BLaER1 (cell line): ENCODE data around the gene PTPRN2.

Source experiments
- H3K27ac ChIP-seq: shearing (Covaris generic); formaldehyde crosslinking; 2 replicates; pipeline ENCODE4 v1.8.1; 2022
- H3K27me3 ChIP-seq: shearing (Covaris generic); formaldehyde crosslinking; 2 replicates; pipeline ENCODE4 v1.8.1; 2022
- H3K36me3 ChIP-seq: shearing (Covaris generic); formaldehyde crosslinking; 2 replicates; pipeline ENCODE4 v1.8.1; 2022
- H3K4me1 ChIP-seq: shearing (Covaris generic); formaldehyde crosslinking; 2 replicates; pipeline ENCODE4 v1.8.1; 2022
- H3K4me2 ChIP-seq: shearing (Covaris generic); formaldehyde crosslinking; 2 replicates; pipeline ENCODE4 v1.8.1; 2022
- H3K4me3 ChIP-seq: shearing (Covaris generic); formaldehyde crosslinking; 2 replicates; pipeline ENCODE4 v1.8.1; 2022
- H3K9ac ChIP-seq: shearing (Covaris generic); formaldehyde crosslinking; 2 replicates; pipeline ENCODE4 v1.8.1; 2022
- H3K9me3 ChIP-seq: shearing (Covaris generic); formaldehyde crosslinking; 2 replicates; pipeline ENCODE4 v1.8.1; 2022
- H4K20me1 ChIP-seq: shearing (Covaris generic); formaldehyde crosslinking; 2 replicates; pipeline ENCODE4 v1.8.1; 2022
- Cebpa-rat ChIP-seq: shearing (Covaris generic); IDR thresholded peaks from 2 replicates; pipeline ENCODE4 v1.8.1; 2022

Gene PTPRN2

DNA sequence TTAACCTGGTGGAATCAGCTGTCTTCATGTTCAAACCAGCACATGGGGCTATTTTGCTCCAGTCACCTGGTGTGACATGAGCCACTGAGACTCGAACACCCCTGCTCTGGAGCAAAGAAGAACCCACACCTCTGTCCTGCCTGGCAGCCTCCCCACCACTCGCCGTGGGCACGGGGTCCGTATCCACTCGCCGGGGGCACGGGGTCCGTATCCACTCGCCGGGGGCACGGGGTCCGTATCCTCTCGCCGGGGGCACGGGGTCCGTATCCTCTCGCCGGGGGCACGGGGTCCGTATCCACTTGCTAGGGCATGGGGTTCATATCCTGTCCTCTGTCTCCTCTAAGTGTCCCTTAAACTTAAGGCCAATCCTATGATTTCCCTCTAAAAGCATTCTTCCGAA lies 558.7 kb downstream of the PTPRN2 start:
- peaks cover 10% of the 10 kb centered on the region for H3K9me3 ChIP-seq
- H3K36me3 ChIP-seq = no peaks in the 10 kb centered on the region
- H3K4me3 ChIP-seq = no peak overlapping the region
- H3K27ac ChIP-seq = no peak overlapping the region
- no peaks in the 10 kb centered on the region for H4K20me1 ChIP-seq
- H3K4me1 ChIP-seq = peaks cover 27% of the 10 kb centered on the region
- no peak overlapping the region for H3K4me2 ChIP-seq
- no peaks in the 10 kb centered on the region for H3K27me3 ChIP-seq
- TF ChIP-seq Cebpa-rat = no peak
- H3K9ac ChIP-seq = no peak overlapping the region

DNA sequence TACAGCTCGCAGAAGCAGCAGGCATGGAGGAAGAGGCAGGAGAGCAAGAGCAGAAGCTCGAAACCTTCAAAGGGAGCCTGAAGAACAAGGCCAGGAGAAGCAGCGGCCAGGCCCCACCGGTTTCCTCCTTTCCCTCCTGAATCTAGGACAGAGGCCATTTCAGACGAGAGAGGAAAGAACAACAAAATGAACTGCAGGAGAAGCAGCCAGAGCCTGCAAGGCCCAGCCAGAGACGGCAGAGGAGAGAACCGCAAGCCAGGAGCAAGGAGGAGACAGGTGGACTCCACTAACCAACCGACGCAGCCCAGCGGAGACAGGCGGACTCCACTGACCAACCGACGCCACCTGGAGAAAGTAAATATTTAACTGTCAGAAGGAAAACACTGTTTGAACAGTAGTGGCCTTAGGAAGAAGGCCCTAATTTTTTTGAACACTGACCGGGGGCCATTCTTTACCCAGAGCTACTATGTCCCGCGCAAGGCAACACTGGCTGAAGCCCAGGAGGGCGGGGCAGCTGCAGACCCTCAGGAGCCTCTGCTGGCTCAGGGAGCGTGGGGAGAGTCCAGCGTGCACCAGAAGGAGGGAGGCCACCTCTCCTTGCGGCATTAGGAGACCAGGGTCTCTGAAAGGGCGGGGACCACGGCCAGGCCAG lies 559.2 kb downstream of the PTPRN2 start:
- TF ChIP-seq Cebpa-rat = no peak
- no peak overlapping the region for H3K9ac ChIP-seq
- no peak overlapping the region for H3K4me2 ChIP-seq
- H3K4me1 ChIP-seq = peaks cover 33% of the 10 kb centered on the region
- no peaks in the 10 kb centered on the region for H3K36me3 ChIP-seq
- H4K20me1 ChIP-seq = no peaks in the 10 kb centered on the region
- H3K9me3 ChIP-seq = peaks cover 4% of the 10 kb centered on the region
- H3K4me3 ChIP-seq = no peak overlapping the region
- H3K27me3 ChIP-seq = no peaks in the 10 kb centered on the region
- no peak overlapping the region for H3K27ac ChIP-seq

DNA sequence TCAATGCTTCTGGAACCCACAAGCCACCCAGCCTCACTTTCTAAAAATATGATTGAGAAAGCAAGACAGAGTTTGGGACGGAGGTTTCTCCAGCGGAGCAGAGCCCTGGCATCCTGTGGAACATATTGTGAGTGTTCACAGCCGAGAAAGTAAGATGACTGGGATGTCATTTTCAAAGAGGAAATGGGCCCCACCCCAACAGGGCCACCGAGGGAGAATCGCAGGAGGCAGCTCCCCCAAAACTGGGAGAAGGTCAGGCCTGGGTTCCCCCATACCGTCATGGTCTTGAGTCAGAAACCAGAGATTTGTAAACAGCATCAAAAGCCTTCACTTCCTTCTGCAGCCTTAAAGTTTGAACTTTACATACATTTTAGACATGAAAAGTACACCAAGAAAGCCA lies 560.0 kb downstream of the PTPRN2 start:
- Histone ChIP-seq H3K4me3 (no peak overlapping the region), H3K9ac (no peak overlapping the region), H3K4me2 (peak overlapping the region; percentile 53), H3K9me3 (no peaks in the 10 kb centered on the region), H3K4me1 (peaks cover 34% of the 10 kb centered on the region), H3K27ac (0 out of 2 replicates have a peak overlapping the region, but pooled peaks have one; percentile 26), H3K27me3 (no peaks in the 10 kb centered on the region), H4K20me1 (no peaks in the 10 kb centered on the region), H3K36me3 (no peaks in the 10 kb centered on the region)
- no peak for TF ChIP-seq Cebpa-rat

DNA sequence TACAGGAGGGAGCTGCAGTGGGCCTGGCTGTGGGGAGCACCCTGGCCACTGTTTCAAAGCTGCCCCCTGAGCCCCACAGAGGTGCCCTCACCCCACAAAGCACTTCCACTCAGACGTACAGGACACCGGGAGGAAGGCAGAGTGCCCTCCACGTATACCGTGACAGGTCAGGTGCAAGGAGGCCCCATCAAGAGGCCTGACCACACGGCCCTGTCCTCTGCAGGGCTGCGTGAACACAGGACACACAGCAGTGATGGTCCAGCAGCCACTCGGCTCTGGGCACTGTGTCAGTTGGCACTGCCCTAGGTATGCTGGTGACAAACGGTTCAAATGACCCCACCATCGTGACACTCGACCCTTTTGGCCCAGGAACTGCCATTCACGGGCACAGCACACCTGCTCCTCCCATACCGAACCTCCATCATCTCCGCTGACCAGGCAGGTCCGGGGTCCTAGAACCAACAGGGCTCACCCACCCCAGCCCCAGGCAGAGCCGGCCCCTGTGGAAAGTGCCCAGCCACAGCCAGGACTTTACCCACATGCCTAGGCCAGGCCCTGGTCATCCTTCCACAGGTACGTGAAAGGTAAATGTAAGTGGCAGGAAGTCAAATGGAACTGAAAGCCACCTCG lies 560.9 kb downstream of the PTPRN2 start:
- no peak for TF ChIP-seq Cebpa-rat
- Histone ChIP-seq H3K9ac (no peak overlapping the region), H3K4me3 (no peak overlapping the region), H3K4me1 (peaks cover 34% of the 10 kb centered on the region), H3K4me2 (peak overlapping the region; percentile 53), H3K9me3 (no peaks in the 10 kb centered on the region), H3K27me3 (no peaks in the 10 kb centered on the region), H3K27ac (0 out of 2 replicates have a peak overlapping the region, but pooled peaks have one; percentile 26), H4K20me1 (no peaks in the 10 kb centered on the region), H3K36me3 (no peaks in the 10 kb centered on the region)

DNA sequence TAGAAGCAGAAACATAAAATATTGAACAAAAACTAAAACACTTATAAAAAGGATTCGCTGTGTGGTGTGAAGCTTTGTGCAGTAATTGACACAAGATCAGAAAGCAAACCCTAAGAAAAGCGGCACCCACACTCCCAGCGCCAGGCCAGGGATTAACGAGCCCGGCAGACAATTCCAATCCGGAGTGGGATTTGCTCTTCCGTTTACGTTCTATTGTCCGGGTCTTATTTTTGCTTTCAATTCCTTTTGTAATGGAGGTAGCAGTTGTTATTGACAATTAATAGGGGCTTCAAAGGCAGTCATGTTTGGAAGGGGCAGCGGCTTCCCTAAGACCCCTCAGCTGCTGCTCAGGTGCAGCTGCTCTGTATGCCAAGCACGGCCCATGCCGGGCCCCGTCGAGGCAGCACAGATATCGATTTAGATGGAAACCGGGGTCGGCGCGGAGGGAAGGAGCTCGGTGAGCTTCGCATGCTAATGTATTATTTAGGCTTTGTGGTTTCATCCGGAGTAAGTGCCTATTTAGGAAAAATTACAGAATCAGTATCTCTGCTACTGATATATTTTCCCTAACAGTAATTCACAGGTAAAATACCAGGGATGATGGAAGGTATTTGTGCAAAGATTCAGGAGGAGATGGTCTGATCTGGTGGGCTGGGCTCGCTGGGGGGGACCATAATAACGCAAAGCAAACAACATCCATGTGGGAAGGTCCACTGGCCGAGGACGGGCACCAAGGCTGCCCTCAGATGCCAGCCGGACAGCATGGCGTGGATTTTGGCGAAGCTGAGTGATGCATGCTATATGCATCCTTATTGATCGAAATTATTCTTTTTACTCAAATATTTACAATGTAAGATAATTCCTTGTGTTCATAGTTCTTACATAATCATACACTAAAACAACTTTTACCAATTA lies 561.7 kb downstream of the PTPRN2 start:
- Histone ChIP-seq H3K27me3 (no peaks in the 10 kb centered on the region), H3K27ac (no peak overlapping the region), H3K9ac (no peak overlapping the region), H3K4me3 (no peak overlapping the region), H3K36me3 (no peaks in the 10 kb centered on the region), H3K4me1 (peaks cover 34% of the 10 kb centered on the region), H3K9me3 (no peaks in the 10 kb centered on the region), H4K20me1 (no peaks in the 10 kb centered on the region), H3K4me2 (no peak overlapping the region)
- no peak for TF ChIP-seq Cebpa-rat

DNA sequence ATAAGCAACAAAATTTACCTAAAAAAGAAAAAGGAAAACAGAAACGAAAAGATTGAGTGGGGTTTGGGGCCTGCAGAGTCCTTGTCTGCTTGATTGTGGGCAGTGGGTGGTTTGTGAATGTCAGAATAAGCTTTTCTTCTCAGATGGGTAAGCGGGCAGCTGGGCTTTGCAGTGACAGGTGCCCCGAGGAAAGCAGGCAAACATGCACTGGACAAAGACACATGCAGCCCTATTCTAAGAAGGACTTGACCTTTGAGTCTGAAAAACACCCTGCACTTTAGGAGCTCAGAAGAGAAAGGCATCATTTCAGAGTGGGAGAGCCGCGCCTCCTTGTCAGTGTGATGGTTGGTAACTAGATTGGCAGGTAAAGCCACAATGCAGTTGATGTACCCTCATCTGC lies 562.7 kb downstream of the PTPRN2 start:
- peaks cover 34% of the 10 kb centered on the region for H3K4me1 ChIP-seq
- no peak overlapping the region for H3K9ac ChIP-seq
- H3K9me3 ChIP-seq = no peaks in the 10 kb centered on the region
- 0 out of 2 replicates have a peak overlapping the region, but pooled peaks have one; percentile 0 for H3K4me2 ChIP-seq
- H3K36me3 ChIP-seq = no peaks in the 10 kb centered on the region
- H3K4me3 ChIP-seq = no peak overlapping the region
- no peaks in the 10 kb centered on the region for H3K27me3 ChIP-seq
- TF ChIP-seq Cebpa-rat = no peak
- H4K20me1 ChIP-seq = no peaks in the 10 kb centered on the region
- H3K27ac ChIP-seq = no peak overlapping the region

DNA sequence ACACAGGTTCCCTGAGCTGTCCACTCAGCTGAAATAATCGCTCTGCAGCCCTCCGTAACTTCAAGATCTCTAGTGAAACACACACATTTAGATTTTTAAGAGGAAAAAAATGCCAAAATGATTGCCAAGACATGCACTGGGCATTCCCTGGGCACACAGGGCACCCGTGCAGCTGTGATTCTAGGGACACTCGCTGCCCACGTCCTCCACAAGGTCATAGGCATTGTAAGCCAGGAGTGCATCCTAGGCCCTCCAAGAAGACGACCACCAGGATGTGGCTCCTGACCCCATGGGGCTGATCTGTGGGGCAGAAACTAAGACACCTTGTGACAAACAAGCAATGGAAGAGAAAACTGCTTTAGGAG lies 563.3 kb downstream of the PTPRN2 start:
- 0 out of 2 replicates have a peak overlapping the region, but pooled peaks have one; percentile 0 for H3K4me2 ChIP-seq
- H3K9ac ChIP-seq = no peak overlapping the region
- no peaks in the 10 kb centered on the region for H3K9me3 ChIP-seq

DNA sequence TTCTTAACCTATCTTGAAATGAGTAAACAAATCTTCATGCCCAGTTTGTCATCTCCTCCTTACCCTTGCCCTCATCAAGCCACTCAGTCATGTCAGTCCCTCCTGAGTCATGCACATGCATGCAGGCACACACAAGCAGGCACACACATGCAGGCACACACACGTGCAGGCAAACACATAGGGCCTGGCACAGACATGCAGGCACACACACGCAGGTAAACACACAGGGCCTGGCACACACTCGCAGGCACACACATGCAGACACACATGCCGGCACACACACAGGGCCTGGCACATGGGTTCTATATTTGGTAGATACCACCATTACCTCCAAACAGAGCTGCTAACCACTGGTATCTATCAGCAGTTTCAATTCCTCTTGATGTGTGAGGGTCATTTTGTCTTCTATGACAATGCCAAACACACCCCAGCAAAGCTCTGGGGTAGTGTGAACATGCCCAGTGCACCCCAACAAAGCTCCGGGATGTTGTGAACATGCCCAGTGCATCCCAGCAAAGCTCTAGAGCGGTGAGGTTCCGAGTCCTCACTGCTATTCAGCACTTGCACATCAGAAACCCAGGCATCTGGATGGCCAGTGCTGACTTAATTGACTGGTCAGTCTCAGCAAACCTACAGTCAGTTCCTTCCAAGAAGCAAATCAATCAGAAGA lies 563.8 kb downstream of the PTPRN2 start:
- Histone ChIP-seq H3K27ac (no peak overlapping the region), H3K4me3 (no peak overlapping the region), H3K27me3 (no peaks in the 10 kb centered on the region), H3K4me2 (peak overlapping the region; percentile 18), H3K9me3 (no peaks in the 10 kb centered on the region), H4K20me1 (no peaks in the 10 kb centered on the region), H3K36me3 (no peaks in the 10 kb centered on the region), H3K9ac (no peak overlapping the region), H3K4me1 (peaks cover 34% of the 10 kb centered on the region)
- no peak for TF ChIP-seq Cebpa-rat

More for the DNA sequence above, 563.3 kb downstream of the PTPRN2 start:
- no peaks in the 10 kb centered on the region for H4K20me1 ChIP-seq
- TF ChIP-seq Cebpa-rat = no peak
- H3K4me1 ChIP-seq = peaks cover 34% of the 10 kb centered on the region
- no peak overlapping the region for H3K27ac ChIP-seq
- no peak overlapping the region for H3K4me3 ChIP-seq
- no peaks in the 10 kb centered on the region for H3K27me3 ChIP-seq
- H3K36me3 ChIP-seq = no peaks in the 10 kb centered on the region

DNA sequence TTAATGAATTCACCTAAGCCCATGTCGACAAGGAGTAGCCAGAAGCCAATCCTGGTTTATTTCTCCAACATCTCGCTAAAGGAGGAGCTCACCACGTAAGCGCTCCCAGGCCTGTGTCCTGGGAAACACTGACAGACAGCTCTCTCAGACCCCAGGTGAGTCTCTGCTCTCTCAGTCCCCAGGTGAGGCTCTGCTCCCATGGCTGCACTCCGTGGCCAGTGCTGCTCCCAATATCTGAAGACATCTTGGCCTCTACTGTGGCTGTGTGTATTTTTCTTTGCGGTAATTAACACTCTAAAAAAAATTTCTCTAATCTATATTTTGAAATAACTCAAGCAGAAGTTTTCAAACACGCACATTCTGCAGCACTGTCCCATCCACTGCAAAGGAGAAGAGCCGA lies 564.5 kb downstream of the PTPRN2 start:
- TF ChIP-seq Cebpa-rat = no peak
- H4K20me1 ChIP-seq = no peaks in the 10 kb centered on the region
- no peak overlapping the region for H3K27ac ChIP-seq
- no peak overlapping the region for H3K4me3 ChIP-seq
- no peak overlapping the region for H3K9ac ChIP-seq
- H3K27me3 ChIP-seq = no peaks in the 10 kb centered on the region
- H3K4me1 ChIP-seq = peaks cover 34% of the 10 kb centered on the region
- H3K4me2 ChIP-seq = peak overlapping the region; percentile 18; the same call in 1 of the 2 replicates
- no peaks in the 10 kb centered on the region for H3K9me3 ChIP-seq
- H3K36me3 ChIP-seq = no peaks in the 10 kb centered on the region
